Motor neuron (in vitro differentiated cells): ENCODE measurements around the gene ST3GAL3. TPM values are rescaled to one million over a fixed set of nuclear protein-coding genes. Genes with fewer than 3 reads are reported as not detected.

Experiments
- ATAC-seq, 8 experiments: fragments of 200-7000 bp; cut with Tn5 transposase; replicated peaks in 6 of 8; 2 replicates each; pipeline ENCODE4 v1.8.0; 2021; ENCODE audit warnings: mild to moderate bottlenecking in 8 of 8, moderate library complexity in 8 of 8
- H3K27ac ChIP-seq, 2 donors: fragments of 250-450 bp; sonication (Bioruptor Pico); 2 replicates each; pipeline ENCODE4 v1.9.0; 2021; ENCODE audit warnings: antibody characterized with exemption in 2 of 2, mild to moderate bottlenecking in 2 of 2, moderate library complexity in 1 of 2
- H3K4me1 ChIP-seq, 2 donors: fragments of 250-450 bp; sonication (Bioruptor Pico); replicated peaks in 1 of 2; 2 replicates each; pipeline ENCODE4 v1.6.1; 2021; ENCODE audit warnings: antibody characterized with exemption in 2 of 2, mild to moderate bottlenecking in 2 of 2, moderate library complexity in 1 of 2
- H3K4me3 ChIP-seq, 5 donors: fragments of 250-450 bp; sonication (Bioruptor Pico); 2 replicates each; pipeline ENCODE4 v1.9.0; 2021; ENCODE audit warnings: antibody characterized with exemption in 5 of 5, mild to moderate bottlenecking in 5 of 5, moderate library complexity in 4 of 5
- WGBS, 10 experiments: fragments of 450-650 bp; shearing (Covaris generic); methylation state at CpG; one replicate each; pipeline ENCODE4 v1.0.0; 2022; 5-methylcytosine and 5-hydroxymethylcytosine counted together
- in situ Hi-C, 9 experiments: fragments of 400-800 bp; cut with MboI; loops; one replicate each; pipeline ENCODE4 v1.15.0; 2021; ENCODE audit warnings: low sequenced_read_pairs in 9 of 9, low pct_unique_long_range_greater_than_20kb in 2 of 9; ENCODE audit not compliant: unreplicated experiment in 9 of 9
- total RNA-seq, 8 experiments: library from RNA; unstranded; fragments of 300-600 nt; gene quantifications; 2 replicates each; pipeline versions ENCODE4 v1.2.3 to v1.2.4, GENCODE V29; 2022

The ST3GAL3 gene
- total RNA-seq, 8 experiments from 2014 or later = 11.7 to 30.6 (median 29.0) TPM

DNA sequence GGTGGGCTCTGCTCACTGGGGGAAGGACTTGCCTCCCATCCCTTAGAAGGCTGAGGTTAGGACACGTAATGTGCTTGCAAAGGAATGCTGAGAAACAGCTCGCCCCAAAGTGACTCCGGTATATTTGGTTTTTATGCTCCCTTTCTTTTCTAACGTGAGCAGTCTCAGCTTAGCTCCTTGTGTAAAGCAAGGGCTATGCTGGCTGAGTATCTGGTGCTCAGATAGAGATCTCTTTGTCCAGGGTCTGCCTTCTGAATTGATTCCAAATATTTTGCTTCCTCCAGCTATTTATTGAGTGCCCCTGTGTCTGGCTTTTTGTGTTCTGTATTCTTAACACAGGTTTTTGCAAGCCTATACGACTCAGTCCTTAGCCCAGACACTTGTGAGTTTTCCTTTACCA is 131.7 kb downstream of the ST3GAL3 start:
- in situ Hi-C loops = loop anchor here in 1 of 9 experiments (25.0 kb wide), 1 partner anchor 102 kb away; no protein-coding TSS in a partner anchor
- H3K4me1 ChIP-seq = peaks cover 0 to 9% of the 10 kb centered on the region in 2 donors

DNA sequence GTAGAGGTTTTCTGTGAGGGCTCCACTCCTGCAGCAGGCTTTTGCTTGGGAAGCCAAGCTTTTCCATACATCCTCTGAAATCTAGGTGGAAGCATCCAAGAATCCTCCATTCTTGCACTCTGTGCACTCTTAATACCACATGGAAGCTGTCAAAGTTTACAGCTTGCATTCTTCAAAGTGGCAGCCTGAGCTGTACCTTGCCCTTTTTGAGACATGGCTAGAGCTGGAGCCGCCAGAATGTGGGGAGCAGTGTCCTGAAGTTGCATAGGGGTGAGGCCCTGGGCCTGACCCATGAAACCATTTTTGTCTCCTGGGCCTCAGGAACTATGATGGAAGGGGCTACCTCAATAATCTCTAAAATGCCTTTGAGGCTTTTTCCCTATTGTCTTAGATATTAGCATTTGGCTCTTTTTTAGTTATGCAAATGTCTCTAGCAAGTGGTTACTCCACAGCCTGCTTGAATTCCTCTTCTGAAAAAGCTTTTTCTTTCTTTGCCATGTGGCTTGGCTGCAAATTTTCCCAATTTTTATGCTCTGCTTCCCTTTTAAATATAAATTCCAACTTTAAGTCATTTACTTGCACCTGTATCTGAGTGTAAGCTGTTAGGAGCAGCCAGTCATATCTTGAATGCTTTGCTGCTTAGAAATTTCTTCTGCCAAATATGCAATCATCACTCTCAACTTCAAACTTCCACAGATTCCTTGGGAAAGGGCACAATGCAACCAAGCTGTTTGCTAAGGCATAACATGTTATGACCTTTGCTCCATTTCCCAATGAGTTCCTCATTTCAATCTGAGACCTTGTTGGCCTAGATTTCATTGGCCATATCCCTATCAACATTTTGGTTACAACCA is 134.2 kb downstream of the ST3GAL3 start:
- no peak overlapping the region for H3K27ac ChIP-seq
- WGBS, 10 experiments = 0 to 100% (median 55%) methylated on average over 1 of the region's 1 CpG; no CpG with 5 or more reads in 4 of the 10 experiments
- H3K4me1 ChIP-seq = peaks cover 0 to 3% of the 10 kb centered on the region in 2 donors
- no peak for ATAC-seq
- H3K4me3 ChIP-seq = no peak overlapping the region
- in situ Hi-C loops = loop anchor here in 1 of 9 experiments (25.0 kb wide), 1 partner anchor 104 kb away; no protein-coding TSS in a partner anchor

More for the DNA sequence above, 131.7 kb downstream of the ST3GAL3 start:
- Histone ChIP-seq H3K4me3 (no peak overlapping the region), H3K27ac (no peak overlapping the region)
- no peak for ATAC-seq
- WGBS, 10 experiments = 50 to 93% (median 81%) methylated on average over 1 to 5 of the region's 5 CpGs; no CpG with 5 or more reads in 1 of the 10 experiments

DNA sequence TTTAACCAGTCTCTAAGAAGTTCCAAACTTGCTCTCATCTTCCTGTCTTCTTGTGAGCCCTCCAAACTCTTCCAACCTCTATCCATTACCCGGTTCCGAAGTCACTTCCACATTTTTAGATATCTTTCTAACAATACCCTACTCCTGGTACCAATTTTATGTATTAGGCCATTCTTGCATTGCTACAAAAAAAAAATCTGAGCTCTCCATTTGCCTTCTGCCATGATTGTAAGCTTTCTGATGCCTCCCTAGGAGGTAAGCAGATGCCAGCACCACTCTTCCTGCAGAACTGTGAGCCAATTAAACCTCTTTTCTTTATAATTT is 134.8 kb downstream of the ST3GAL3 start:
- Histone ChIP-seq H3K4me1 (no peaks in the 10 kb centered on the region), H3K4me3 (no peak overlapping the region), H3K27ac (no peak overlapping the region)
- no peak for ATAC-seq
- in situ Hi-C loops = loop anchor here in 1 of 9 experiments (25.0 kb wide), 1 partner anchor 105 kb away; no protein-coding TSS in a partner anchor
- WGBS, 10 experiments = 91 to 100% (median 100%) methylated on average over 1 to 2 of the region's 2 CpGs; no CpG with 5 or more reads in 1 of the 10 experiments

DNA sequence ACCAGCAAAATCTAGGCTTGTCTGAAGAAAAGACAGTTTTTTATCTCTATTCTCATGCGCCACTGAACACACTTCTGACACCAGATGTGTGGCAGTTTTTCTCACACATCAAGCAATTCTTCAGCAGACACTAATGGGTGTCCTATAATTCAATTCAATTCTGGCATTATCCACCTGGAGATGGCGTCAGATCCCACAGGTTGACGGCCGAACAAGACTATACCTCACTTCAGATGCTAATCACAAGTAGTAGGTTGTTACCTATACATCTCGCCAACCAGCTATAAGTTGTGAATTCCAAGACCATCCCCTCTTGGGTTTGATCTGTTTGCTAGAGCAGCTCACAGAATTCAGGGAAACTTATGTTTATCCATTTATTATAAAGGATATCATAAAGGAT is 136.3 kb downstream of the ST3GAL3 start:
- 80 to 100% (median 94%) methylated on average over 1 to 5 of the region's 5 CpGs; no CpG with 5 or more reads in 2 of the 10 experiments for WGBS, 10 experiments
- ATAC-seq = no peak

DNA sequence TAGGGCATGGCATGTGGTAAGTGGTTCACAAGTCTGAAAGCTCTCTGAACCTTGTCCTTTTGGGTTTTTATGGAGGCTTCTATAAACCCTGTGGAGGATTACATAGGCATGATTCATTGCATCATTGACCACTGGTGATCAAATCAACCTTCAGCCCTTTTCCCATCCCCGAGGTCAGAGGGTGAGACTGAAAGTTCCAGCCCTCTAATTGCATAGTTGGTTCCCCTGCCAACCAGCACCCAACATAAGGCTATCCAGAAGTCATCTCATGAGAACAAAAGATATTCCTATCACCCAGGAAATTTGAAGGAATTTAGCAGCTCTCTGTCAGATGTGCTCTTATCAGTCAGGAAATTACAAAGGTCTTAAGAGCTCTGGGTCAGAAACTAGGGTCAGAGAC is 136.8 kb downstream of the ST3GAL3 start:
- in situ Hi-C loops = loop anchor here in 1 of 9 experiments (25.0 kb wide), 1 partner anchor 107 kb away; no protein-coding TSS in a partner anchor
- H3K27ac ChIP-seq = no peak overlapping the region

More for the DNA sequence above, 136.3 kb downstream of the ST3GAL3 start:
- no peaks in the 10 kb centered on the region for H3K4me1 ChIP-seq
- no peak overlapping the region for H3K27ac ChIP-seq
- no peak overlapping the region for H3K4me3 ChIP-seq
- in situ Hi-C loops = loop anchor here in 1 of 9 experiments (25.0 kb wide), 1 partner anchor 106 kb away; no protein-coding TSS in a partner anchor

DNA sequence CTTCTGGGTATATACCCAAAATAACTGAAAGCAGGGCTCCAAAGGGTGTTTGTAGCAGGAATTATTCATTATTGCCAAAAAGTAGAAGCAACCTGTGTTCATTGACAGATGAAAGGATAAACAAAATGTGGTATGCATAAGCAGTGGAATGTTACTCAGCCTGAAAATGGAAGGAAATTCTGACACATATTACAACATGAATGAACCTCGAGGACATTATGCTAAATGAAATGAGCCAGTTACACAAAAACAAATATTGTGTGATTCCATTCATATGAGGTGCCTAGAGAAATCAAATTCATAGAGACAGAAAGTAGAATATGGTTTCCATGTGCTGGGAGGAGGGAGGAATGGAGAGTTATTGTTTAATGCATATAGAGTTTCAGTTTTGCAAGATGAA is 140.0 kb downstream of the ST3GAL3 start:
- H3K4me1 ChIP-seq = no peaks in the 10 kb centered on the region
- in situ Hi-C loops = loop anchor here in 1 of 9 experiments (25.0 kb wide), 1 partner anchor 110 kb away; no protein-coding TSS in a partner anchor
- H3K27ac ChIP-seq = no peak overlapping the region
- ATAC-seq = peak in 3 of 8 experiments; percentile 94 to 99 (median 98)
- 0 to 92% (median 38%) methylated on average over 1 of the region's 1 CpG; no CpG with 5 or more reads in 2 of the 10 experiments for WGBS, 10 experiments
- no peak overlapping the region for H3K4me3 ChIP-seq

More for the DNA sequence above, 136.8 kb downstream of the ST3GAL3 start:
- no peak overlapping the region for H3K4me3 ChIP-seq
- no peaks in the 10 kb centered on the region for H3K4me1 ChIP-seq
- WGBS, 10 experiments = 90 to 100% (median 100%) methylated on average over 1 of the region's 1 CpG; no CpG with 5 or more reads in 4 of the 10 experiments
- no peak for ATAC-seq

DNA sequence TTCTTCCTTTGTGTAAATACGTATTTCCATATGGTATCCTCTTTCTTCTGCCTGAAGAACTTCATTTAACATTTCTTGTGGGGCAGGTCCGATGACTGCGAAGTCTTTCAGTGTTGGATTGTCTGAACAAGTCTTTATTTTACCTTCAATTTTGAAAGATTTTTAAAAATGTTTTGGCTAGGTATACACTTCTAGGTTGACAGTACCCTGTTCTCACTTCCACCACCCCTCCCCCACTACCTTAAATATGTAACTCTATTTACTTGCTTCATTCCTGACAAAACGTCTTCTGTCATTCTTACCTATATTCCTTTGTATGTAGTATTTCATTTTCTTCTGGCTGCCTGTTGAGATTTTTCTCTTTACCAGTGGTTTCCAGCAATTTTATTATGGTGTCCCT is 140.5 kb downstream of the ST3GAL3 start:
- WGBS, 10 experiments = 57 to 100% (median 92%) methylated on average over 2 to 4 of the region's 4 CpGs
- peak in 1 of 8 experiments; percentile 47 for ATAC-seq
- in situ Hi-C loops = loop anchor here in 1 of 9 experiments (25.0 kb wide), 1 partner anchor 111 kb away; no protein-coding TSS in a partner anchor
- Histone ChIP-seq H3K27ac (no peak overlapping the region), H3K4me3 (no peak overlapping the region), H3K4me1 (no peaks in the 10 kb centered on the region)

DNA sequence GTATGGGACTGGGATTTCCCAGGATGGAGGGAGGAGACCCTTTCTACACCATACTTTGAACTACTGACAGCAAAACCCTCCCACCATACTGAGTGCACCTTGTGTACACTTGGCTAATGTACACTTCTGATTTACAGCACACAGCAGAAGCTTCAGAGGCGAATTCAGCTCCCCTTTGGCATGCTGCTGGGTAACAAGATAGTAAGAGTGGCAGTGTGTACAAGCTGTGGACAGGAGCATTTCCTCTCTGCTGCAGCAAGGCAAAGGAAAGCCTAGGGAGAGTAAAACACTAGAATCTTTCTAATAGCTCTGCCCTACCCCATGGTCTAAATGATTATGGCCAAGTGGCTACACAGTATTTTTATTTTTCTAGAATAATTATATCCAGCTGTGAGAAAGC is 142.3 kb downstream of the ST3GAL3 start:
- in situ Hi-C loops = loop anchor here in 1 of 9 experiments (25.0 kb wide), 1 partner anchor 112 kb away; no protein-coding TSS in a partner anchor
- H3K27ac ChIP-seq = no peak overlapping the region
- H3K4me1 ChIP-seq = no peaks in the 10 kb centered on the region
- no peak overlapping the region for H3K4me3 ChIP-seq
- 60 to 100% (median 91%) methylated on average over 1 of the region's 1 CpG; no CpG with 5 or more reads in 3 of the 10 experiments for WGBS, 10 experiments
- ATAC-seq = peak in 1 of 8 experiments; percentile 50

DNA sequence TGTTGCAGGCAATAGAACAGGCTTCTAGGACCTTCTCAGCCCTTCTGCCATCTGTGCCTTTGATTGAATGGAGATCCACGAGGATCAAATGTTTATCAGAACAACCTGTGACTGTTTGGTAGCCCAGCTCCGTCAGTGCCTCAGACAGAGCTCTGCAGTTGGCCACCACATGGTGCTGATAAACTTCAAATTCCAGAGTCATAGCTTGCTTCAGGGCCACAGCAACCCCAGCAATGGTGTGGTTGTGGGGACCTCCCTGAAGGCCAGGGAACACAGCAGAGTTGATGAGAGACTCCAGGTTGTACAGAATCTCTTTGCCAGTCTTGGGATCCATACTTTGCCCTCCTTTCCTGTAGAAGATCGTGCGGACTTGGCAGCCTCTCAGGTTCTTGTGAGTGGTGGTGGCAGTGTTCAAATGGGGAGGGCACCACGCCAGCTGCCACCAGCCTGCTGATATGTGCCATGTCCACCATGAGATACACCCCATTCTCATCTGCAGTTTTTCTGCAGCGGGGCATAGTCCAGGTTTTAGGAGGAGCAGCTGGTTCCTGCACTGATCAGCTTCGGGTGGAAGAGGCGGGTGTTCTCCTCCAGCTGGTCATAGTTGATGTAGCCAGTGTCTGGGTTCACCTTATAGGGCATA is 143.4 kb downstream of the ST3GAL3 start:
- 90 to 100% (median 95%) methylated on average over 1 to 5 of the region's 8 CpGs; no CpG with 5 or more reads in 3 of the 10 experiments for WGBS, 10 experiments
- in situ Hi-C loops = no loop called here
- no peak overlapping the region for H3K4me3 ChIP-seq
- H3K4me1 ChIP-seq = no peaks in the 10 kb centered on the region
- ATAC-seq = no peak
- no peak overlapping the region for H3K27ac ChIP-seq

DNA sequence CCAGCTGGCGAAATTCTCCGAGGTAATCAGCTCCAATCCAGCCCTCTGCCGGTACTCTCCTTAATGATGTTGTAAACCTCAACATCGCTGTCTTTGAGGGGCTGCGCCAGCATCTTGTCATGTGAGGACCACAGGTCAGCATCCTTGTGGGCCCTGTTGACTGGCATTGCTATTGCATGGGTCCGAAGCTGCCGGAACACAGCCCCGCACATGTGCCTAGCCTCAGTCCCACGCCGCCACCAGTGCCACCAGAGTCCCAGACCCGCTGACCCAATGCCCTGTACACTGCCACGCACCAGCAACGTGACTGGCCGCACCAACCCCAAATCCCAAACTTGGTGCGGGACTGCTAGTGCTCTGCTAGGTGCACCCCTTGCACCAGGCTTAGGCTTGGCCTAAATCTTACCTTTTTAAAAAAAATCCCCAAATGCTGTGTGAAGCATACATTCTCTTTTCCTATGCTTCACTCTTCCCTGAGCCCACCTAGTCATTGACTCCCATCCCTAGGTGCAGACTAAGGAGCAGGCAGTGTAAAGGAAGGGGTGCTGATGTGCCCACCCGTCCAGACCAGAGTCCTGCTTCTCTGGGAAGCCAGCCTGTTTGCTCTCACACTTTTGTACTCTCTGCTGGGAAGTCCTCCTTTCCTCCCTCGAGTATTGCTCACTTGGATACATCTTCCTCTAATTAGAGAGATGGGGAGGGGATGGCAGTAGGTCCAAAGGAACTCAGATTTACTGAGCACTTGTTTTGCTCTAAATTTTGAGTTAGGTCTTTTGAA is 144.4 kb downstream of the ST3GAL3 start:
- WGBS, 10 experiments = 0 to 100% (median 85%) methylated on average over 1 to 10 of the region's 17 CpGs; no CpG with 5 or more reads in 2 of the 10 experiments
- no peaks in the 10 kb centered on the region for H3K4me1 ChIP-seq
- in situ Hi-C loops = no loop called here
- ATAC-seq = no peak
- no peak overlapping the region for H3K27ac ChIP-seq
- H3K4me3 ChIP-seq = no peak overlapping the region

DNA sequence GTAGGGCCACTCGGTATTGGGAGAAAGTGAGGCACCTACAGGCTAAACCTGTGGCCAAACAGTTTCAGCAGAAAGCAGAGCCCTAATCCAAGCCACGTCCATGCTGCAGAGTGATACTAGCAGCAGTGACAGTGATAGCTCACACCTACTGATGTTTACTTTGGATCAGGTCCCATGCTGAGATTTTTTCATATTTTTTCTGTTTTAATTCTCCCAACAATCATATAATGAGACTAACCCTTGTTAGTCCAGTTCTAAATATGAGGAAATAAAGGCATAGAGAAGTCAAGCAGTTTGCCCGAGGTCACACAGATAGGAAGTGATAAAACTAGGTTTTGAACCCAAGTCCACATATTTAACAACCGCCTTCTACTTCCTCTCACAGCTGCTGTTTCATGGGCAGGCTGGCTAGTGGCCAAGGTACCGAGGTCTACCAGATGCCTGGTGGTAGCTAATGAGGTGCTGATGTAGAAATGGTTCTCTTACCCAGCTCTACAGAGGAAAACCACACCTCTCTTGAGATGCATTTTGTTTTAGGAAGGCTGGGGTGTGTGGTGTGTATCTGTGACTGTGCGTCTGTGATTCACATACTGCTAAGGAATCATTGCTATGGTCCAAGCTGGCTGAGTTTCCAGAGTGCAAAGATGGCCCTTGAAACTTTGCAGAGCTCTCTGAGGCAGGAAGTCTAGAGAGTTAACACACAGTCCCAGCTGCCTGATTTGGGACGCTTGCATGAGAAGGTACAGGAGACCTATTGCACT is 146.0 kb downstream of the ST3GAL3 start:
- peak in 3 of 8 experiments; percentile 91 to 98 (median 98) for ATAC-seq

DNA sequence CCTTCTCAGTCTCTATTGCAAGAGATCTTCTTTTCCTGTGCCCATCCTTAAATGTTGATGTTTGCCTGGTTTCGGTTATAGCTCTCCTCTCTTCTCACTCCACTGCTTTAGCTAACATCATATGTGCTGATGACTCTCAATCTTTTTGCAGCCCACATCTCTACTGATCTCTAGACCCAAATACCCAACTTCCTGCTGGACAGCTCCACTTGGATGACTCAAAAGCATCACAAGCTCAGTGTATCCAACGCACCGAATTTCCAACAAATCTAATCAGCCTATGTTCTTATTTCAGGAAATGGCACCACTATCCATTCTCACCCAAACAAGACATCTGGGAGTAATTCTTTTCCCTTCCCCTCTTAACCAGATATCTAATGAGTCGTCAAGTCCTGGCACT is 147.1 kb downstream of the ST3GAL3 start:
- in situ Hi-C loops = no loop called here
- ATAC-seq = no peak
- Histone ChIP-seq H3K4me1 (no peaks in the 10 kb centered on the region), H3K27ac (no peak overlapping the region), H3K4me3 (no peak overlapping the region)
- WGBS, 10 experiments = 81 to 100% (median 96%) methylated on average over 1 to 4 of the region's 4 CpGs; no CpG with 5 or more reads in 1 of the 10 experiments

More for the DNA sequence above, 146.0 kb downstream of the ST3GAL3 start:
- Histone ChIP-seq H3K4me1 (no peaks in the 10 kb centered on the region), H3K4me3 (no peak overlapping the region), H3K27ac (no peak overlapping the region)
- in situ Hi-C loops = no loop called here
- 11 to 93% (median 77%) methylated on average over 2 to 7 of the region's 7 CpGs for WGBS, 10 experiments
